RPMI8226 (cell line): ENCODE data around the gene RHAG.
"Not testable (repeated sequence)": the region's sequence is repeated elsewhere in the genome, so short reads cannot be mapped to it uniquely, and the experiment has no call there.

ENCODE experiments used
- DNase-seq: peaks from one replicate; pipeline ENCODE4 v3.0.0-alpha.2; 2015

RHAG gene

GRCh38 chr6:49635480-49635879 is 1.2 kb downstream of the RHAG start:
- DNase-seq, result no peak

GRCh38 chr6:49634836-49635218 is 1.8 kb downstream of the RHAG start:
- no peak for DNase-seq

GRCh38 chr6:49634092-49634835 is 2.4 kb downstream of the RHAG start:
- DNase-seq, result no peak

GRCh38 chr6:49633541-49633940 is 3.1 kb downstream of the RHAG start:
- DNase-seq, result no peak

GRCh38 chr6:49632727-49633126 is 3.9 kb downstream of the RHAG start:
- no peak for DNase-seq

- not testable (repeated sequence) for DNase-seq
Observed at GRCh38 chr6:49629485-49630088, 7.1 kb downstream of the RHAG start.

GRCh38 chr6:49626811-49627210 is 9.8 kb downstream of the RHAG start:
- DNase-seq, result no peak

- no peak for DNase-seq
Observed at GRCh38 chr6:49618257-49618656, 18.4 kb downstream of the RHAG start.

GRCh38 chr6:49614144-49614543 is 22.5 kb downstream of the RHAG start:
- not testable (repeated sequence) for DNase-seq

- no peak for DNase-seq
Observed at GRCh38 chr6:49609285-49609684, 27.4 kb downstream of the RHAG start.

GRCh38 chr6:49608275-49608674 is 28.4 kb downstream of the RHAG start:
- DNase-seq, result not testable (repeated sequence)

- no peak for DNase-seq
Observed at GRCh38 chr6:49607391-49607982, 29.2 kb downstream of the RHAG start.

GRCh38 chr6:49606721-49607390 is 29.8 kb downstream of the RHAG start:
- DNase-seq, result peak; percentile 93

GRCh38 chr6:49604080-49604479 is 32.6 kb downstream of the RHAG start:
- DNase-seq, result not testable (repeated sequence)

GRCh38 chr6:49587262-49587661 is 49.4 kb downstream of the RHAG start:
- not testable (repeated sequence) for DNase-seq

- no peak for DNase-seq
Observed at GRCh38 chr6:49582529-49582928, 54.1 kb downstream of the RHAG start.

- no peak for DNase-seq
Observed at GRCh38 chr6:49579649-49580048, 57.0 kb downstream of the RHAG start.

- no peak for DNase-seq
Observed at GRCh38 chr6:49576618-49577017, 60.0 kb downstream of the RHAG start.

GRCh38 chr6:49570474-49571079 is 66.1 kb downstream of the RHAG start:
- no peak for DNase-seq

- no peak for DNase-seq
Observed at GRCh38 chr6:49565855-49566254, 70.8 kb downstream of the RHAG start.

- no peak for DNase-seq
Observed at GRCh38 chr6:49565261-49565660, 71.4 kb downstream of the RHAG start.

- no peak for DNase-seq
Observed at GRCh38 chr6:49564552-49564951, 72.1 kb downstream of the RHAG start.
